Fibroblast of lung (primary cell): ENCODE measurements around the gene HNRNPAB. TPM values are rescaled to one million over a fixed set of nuclear protein-coding genes. Genes with fewer than 3 reads are reported as not detected.

Experiments
- DNase-seq, 2 donors: peaks; one replicate each; pipeline versions ENCODE4 v3.0.0 to v3.0.0-alpha.2; 2010; ENCODE audit warnings: low read depth in 2 of 2
- H2AFZ ChIP-seq: 2 replicates; pipeline ENCODE4 v1.5.1; 2012; ENCODE audit warnings: low read length, control low read depth, inconsistent platforms
- H3K27ac ChIP-seq: 2 replicates; pipeline ENCODE4 v1.5.1; 2011; ENCODE audit warnings: low read length, control low read depth; ENCODE audit not compliant: insufficient read depth
- H3K27me3 ChIP-seq: 2 replicates; pipeline ENCODE4 v1.5.1; 2011; ENCODE audit warnings: mild to moderate bottlenecking, low read length; ENCODE audit not compliant: control insufficient read depth, insufficient read depth
- H3K36me3 ChIP-seq: 2 replicates; pipeline ENCODE4 v1.5.1; 2011; ENCODE audit warnings: low read length; ENCODE audit not compliant: control insufficient read depth, insufficient read depth
- H3K4me1 ChIP-seq: 2 replicates; pipeline ENCODE4 v1.5.1; 2011; ENCODE audit warnings: low read length; ENCODE audit not compliant: control insufficient read depth, insufficient read depth; ENCODE audit errors: extremely low read depth
- H3K4me2 ChIP-seq: 2 replicates; pipeline ENCODE4 v1.5.1; 2011; ENCODE audit warnings: low read length, control low read depth; ENCODE audit not compliant: insufficient read depth; ENCODE audit errors: extremely low read depth
- H3K4me3 ChIP-seq, 4 experiments: fragments of 200-600 bp in 1 of 4; sonication (generic) in 1 of 4; replicated peaks in 1 of 4; 2 replicates each; pipeline ENCODE4 v1.5.1; 2011 to 2016; ENCODE audit warnings: low read length in 4 of 4, low read depth in 3 of 4, mild to moderate bottlenecking in 3 of 4, control low read depth in 2 of 4, inconsistent platforms in 1 of 4, mixed read lengths in 1 of 4; ENCODE audit not compliant: insufficient read depth in 1 of 4; ENCODE audit errors: control extremely low read depth in 1 of 4
- H3K79me2 ChIP-seq: 2 replicates; pipeline ENCODE4 v1.5.1; 2012; ENCODE audit warnings: mild to moderate bottlenecking, low read length, inconsistent platforms; ENCODE audit not compliant: control insufficient read depth, insufficient read depth
- H3K9ac ChIP-seq: 2 replicates; pipeline ENCODE4 v1.5.1; 2011; ENCODE audit warnings: mild to moderate bottlenecking, low read length, control low read depth; ENCODE audit not compliant: insufficient read depth
- H3K9me3 ChIP-seq: 2 replicates; pipeline ENCODE4 v1.5.1; 2012; ENCODE audit warnings: low read depth, low read length; ENCODE audit not compliant: control insufficient read depth, insufficient read depth
- H4K20me1 ChIP-seq: 2 replicates; pipeline ENCODE4 v1.5.1; 2011; ENCODE audit warnings: low read length; ENCODE audit not compliant: control insufficient read depth, insufficient read depth; ENCODE audit errors: extremely low read depth
- EZH2 ChIP-seq: IDR thresholded peaks from 2 replicates; pipeline ENCODE4 v1.5.1; 2012; ENCODE audit warnings: low read length, control low read depth, mild to moderate bottlenecking; ENCODE audit errors: missing control alignments
- polyA plus RNA-seq, 2 donors: library from polyadenylated mRNA; depleted of rRNA in 1 of 2; stranded (reverse) in 1 of 2; unstranded in 1 of 2; fragments of >200 nt; gene quantifications; 2 replicates each; pipeline ENCODE4 v1.2.1, GENCODE V29; 2011 to 2012; ENCODE audit warnings: missing spikeins in 1 of 2
- total RNA-seq: library from RNA; depleted of rRNA; stranded (reverse); fragments of >200 nt; gene quantifications from 2 replicates; pipeline ENCODE4 v1.2.1, GENCODE V29; 2014
- TF ChIP-seq, protein P1 (sequence below), 2 donors: IDR thresholded peaks in 1 of 2; conservative IDR thresholded peaks in 1 of 2; 1 replicate in 1 of 2; 2 replicates in 1 of 2; pipeline ENCODE4 v1.5.1; 2011 to 2012; ENCODE audit warnings: low read length in 2 of 2, control low read depth in 1 of 2, inconsistent platforms in 1 of 2, low read depth in 1 of 2, mild to moderate bottlenecking in 1 of 2

HNRNPAB gene
- total and polyA plus RNA-seq, 2 donors (not counting 1 experiment from before 2014, with no cell fraction given): 23.1 to 106 TPM

DNA sequence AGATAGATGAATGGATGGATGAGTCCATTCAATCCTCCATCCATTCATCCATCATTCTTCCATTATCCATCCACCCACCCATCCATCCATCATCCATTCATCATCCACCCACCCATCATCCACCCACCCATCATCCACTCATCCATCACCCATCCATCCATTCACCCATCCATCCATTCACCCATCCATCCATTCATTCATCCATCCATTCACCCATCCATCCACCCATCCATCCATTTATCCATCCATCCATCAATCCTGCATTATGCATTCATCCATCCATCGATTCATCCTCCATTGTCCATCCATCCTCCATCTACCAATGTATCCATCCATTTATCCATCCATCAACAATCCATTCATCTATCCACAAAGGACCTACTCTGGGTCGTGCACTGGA is 41.1 kb downstream of the HNRNPAB start:
- Histone ChIP-seq H3K9me3 (no peaks in the 10 kb centered on the region), H4K20me1 (no peaks in the 10 kb centered on the region), H3K4me1 (no peaks in the 10 kb centered on the region), H3K9ac (no peak overlapping the region), H3K79me2 (no peaks in the 10 kb centered on the region), H3K4me2 (no peak overlapping the region), H3K27ac (no peak overlapping the region), H3K27me3 (no peaks in the 10 kb centered on the region), H3K36me3 (no peaks in the 10 kb centered on the region), H3K4me3 (no peak overlapping the region), H2AFZ (no peak overlapping the region)
- TF ChIP-seq EZH2: no peak
- TF ChIP-seq, protein P1, sequence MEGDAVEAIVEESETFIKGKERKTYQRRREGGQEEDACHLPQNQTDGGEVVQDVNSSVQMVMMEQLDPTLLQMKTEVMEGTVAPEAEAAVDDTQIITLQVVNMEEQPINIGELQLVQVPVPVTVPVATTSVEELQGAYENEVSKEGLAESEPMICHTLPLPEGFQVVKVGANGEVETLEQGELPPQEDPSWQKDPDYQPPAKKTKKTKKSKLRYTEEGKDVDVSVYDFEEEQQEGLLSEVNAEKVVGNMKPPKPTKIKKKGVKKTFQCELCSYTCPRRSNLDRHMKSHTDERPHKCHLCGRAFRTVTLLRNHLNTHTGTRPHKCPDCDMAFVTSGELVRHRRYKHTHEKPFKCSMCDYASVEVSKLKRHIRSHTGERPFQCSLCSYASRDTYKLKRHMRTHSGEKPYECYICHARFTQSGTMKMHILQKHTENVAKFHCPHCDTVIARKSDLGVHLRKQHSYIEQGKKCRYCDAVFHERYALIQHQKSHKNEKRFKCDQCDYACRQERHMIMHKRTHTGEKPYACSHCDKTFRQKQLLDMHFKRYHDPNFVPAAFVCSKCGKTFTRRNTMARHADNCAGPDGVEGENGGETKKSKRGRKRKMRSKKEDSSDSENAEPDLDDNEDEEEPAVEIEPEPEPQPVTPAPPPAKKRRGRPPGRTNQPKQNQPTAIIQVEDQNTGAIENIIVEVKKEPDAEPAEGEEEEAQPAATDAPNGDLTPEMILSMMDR (conservative IDR thresholded peaks at IDR 0.05 in 1 of 2, IDR thresholded peaks at IDR 0.05 in 1 of 2; ENCODE audit: low read depth in 1 of 2, low read length in 2 of 2): no peak
- no peak for DNase-seq

DNA sequence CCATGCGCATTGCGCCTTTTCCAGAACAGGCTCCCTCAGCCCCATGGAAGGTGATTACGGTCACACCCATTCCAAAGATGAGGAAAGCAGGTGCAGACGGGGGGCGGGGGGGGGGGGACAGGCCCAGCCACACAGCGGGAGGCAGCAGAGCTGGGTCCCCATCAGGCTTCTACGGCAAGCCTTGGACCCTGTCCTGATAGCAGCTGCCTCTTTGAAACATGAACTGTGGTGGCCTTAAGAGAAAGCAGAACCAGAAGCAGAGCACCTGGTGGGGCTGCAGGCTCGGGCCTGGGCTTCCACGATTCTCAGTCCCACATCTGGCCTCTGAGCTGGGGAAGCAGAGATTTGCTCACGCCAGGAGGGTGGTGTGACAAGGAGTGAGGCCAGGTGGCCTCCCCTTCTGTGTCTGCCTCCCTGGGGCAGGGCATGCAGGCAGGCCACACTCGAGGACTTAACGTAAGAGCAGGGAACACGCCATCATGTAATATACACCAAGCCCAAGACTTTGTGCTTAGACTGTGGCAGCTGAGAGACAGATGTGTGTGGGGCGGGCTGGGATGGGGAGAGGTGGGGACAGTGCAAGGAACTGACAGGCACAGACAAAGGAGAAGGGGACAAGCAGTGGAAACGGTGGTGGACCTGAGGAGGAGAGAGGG is 42.4 kb downstream of the HNRNPAB start:
- Histone ChIP-seq H3K27me3 (no peaks in the 10 kb centered on the region), H4K20me1 (no peaks in the 10 kb centered on the region), H3K4me1 (no peaks in the 10 kb centered on the region), H3K79me2 (no peaks in the 10 kb centered on the region), H3K27ac (no peak overlapping the region), H3K4me3 (no peak overlapping the region), H3K4me2 (no peak overlapping the region), H3K9me3 (no peaks in the 10 kb centered on the region), H3K9ac (no peak overlapping the region), H2AFZ (no peak overlapping the region), H3K36me3 (no peaks in the 10 kb centered on the region)
- TF ChIP-seq, protein P1 (conservative IDR thresholded peaks at IDR 0.05 in 1 of 2, IDR thresholded peaks at IDR 0.05 in 1 of 2; ENCODE audit: low read depth in 1 of 2, low read length in 2 of 2): no peak
- no peak for TF ChIP-seq EZH2
- no peak for DNase-seq

DNA sequence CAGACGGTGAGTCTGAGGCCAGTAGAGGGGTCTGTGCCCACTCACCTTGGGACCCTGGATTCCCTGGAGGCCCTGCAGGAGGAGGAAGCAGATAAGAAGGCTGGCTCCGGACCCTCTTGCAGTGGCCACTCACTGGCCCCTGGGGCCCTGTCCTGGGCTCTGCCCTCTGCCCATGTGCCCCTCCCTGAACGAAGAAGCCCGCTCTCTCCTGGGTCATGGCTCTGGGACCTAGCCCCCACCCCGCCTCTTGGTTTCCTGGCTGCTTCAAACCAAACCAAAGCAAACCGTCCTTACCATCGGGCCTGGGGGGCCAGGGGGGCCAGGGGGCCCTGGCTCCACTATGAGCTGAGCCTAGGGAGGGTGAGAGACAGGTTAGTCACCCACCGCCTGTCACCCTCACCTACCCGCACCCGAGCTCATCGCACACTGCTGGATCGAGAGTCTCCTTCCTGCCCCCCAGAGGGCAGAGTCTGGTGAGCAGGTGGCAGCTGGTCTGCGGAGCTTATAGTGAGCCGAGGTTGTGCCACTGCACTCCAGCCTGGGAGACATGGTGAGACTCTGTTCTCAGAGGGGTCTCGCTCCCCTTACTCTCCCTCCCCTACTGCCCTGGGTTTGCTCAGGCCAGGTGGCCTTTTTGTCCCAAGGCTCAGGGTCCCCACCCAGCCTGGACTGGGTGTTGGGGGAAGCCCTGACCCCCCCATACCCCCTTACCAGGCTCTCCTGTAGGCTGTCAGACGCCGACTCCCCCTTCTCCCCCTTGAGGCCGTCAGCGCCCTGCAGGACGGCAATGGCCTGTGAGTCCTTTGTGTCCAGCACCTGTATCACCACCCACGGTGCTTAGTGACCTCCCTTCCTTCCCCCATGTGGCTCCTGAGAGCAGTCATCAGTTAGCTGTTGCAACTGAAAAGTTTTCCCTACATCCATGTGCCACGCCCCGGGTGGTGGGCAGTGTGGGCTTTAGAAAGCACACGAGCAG is 43.4 kb downstream of the HNRNPAB start:
- Histone ChIP-seq H3K4me2 (no peak overlapping the region), H2AFZ (no peak overlapping the region), H4K20me1 (no peaks in the 10 kb centered on the region), H3K9ac (no peak overlapping the region), H3K27me3 (no peaks in the 10 kb centered on the region), H3K27ac (no peak overlapping the region), H3K9me3 (no peaks in the 10 kb centered on the region), H3K4me1 (no peaks in the 10 kb centered on the region), H3K4me3 (no peak overlapping the region), H3K79me2 (no peaks in the 10 kb centered on the region), H3K36me3 (no peaks in the 10 kb centered on the region)
- DNase-seq: no peak
- TF ChIP-seq, protein P1 (conservative IDR thresholded peaks at IDR 0.05 in 1 of 2, IDR thresholded peaks at IDR 0.05 in 1 of 2; ENCODE audit: low read depth in 1 of 2, low read length in 2 of 2): no peak
- TF ChIP-seq EZH2: no peak
